ENCODE data around the gene ABCC3. TPM values are rescaled to one million over a fixed set of nuclear protein-coding genes. Genes with fewer than 3 reads are reported as not detected.

ABCC3 gene
- total and polyA plus RNA-seq, 9 of the 15 experiments (the other 6 are each of a cell fraction or from before 2014, with no cell fraction given), result 0.03 to 1.6 (median 0.42) TPM; not detected in 5

DNA sequence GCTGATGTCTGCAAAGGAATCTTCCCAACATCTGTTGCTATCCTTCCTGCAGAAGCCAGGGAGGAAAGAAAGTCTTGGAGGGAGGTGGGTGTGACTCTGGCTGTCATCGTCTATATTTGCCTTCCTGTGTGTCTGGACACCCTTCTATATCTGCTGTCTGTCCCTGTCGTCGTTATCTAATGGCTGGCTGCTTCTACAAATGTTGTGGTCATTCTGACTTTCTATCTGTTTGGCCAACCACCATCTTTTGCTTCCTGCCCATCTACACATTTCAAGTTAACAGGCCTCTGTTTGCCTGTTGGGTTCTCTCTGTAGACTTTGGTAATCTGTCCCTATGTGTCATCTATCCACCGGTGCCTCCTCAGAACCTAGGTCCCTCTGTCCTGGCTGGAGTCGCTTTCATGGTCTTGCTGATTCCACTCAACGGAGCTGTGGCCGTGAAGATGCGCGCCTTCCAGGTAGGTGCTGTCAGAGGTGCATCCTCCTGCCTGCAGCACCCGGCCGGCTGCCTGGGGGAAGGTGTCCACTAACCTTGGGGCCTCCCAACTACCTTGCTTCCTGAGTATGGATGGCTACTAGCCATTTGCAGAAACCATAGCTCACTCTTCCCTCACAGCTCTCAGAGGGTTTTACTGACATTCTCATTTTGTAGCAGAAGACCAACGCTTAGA is 30.2 kb downstream of the ABCC3 start (continued):
- TF ChIP-seq, protein P1, sequence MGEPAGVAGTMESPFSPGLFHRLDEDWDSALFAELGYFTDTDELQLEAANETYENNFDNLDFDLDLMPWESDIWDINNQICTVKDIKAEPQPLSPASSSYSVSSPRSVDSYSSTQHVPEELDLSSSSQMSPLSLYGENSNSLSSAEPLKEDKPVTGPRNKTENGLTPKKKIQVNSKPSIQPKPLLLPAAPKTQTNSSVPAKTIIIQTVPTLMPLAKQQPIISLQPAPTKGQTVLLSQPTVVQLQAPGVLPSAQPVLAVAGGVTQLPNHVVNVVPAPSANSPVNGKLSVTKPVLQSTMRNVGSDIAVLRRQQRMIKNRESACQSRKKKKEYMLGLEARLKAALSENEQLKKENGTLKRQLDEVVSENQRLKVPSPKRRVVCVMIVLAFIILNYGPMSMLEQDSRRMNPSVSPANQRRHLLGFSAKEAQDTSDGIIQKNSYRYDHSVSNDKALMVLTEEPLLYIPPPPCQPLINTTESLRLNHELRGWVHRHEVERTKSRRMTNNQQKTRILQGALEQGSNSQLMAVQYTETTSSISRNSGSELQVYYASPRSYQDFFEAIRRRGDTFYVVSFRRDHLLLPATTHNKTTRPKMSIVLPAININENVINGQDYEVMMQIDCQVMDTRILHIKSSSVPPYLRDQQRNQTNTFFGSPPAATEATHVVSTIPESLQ (CRISPR knock-in tag; IDR thresholded peaks at IDR 0.05), result no peak
- no peak for TF ChIP-seq CREB1 (IDR thresholded peaks at IDR 0.05)
- no peak for TF ChIP-seq CREB1 (CRISPR knock-in tag; IDR thresholded peaks at IDR 0.05)
- TF ChIP-seq HSF4 (CRISPR knock-in tag; IDR thresholded peaks at IDR 0.05; ENCODE audit: borderline replicate concordance), result no peak
- no peak for TF ChIP-seq HMGN3 (IDR thresholded peaks at IDR 0.05; ENCODE audit: borderline replicate concordance, extremely low read depth, insufficient read length, low read depth, low read length)
- TF ChIP-seq VEZF1 (CRISPR knock-in tag; IDR thresholded peaks at IDR 0.05), result no peak
- TF ChIP-seq SRSF1 (IDR thresholded peaks at IDR 0.05; ENCODE audit: low read depth, low read length), result no peak
- no peak for TF ChIP-seq BRD4 (IDR thresholded peaks at IDR 0.05)
- TF ChIP-seq HBP1 (CRISPR knock-in tag; IDR thresholded peaks at IDR 0.05), result no peak
- TF ChIP-seq RBFOX2 (IDR thresholded peaks at IDR 0.05; ENCODE audit: low read depth, low read length), result no peak
- no peak for TF ChIP-seq LCOR (CRISPR knock-in tag; IDR thresholded peaks at IDR 0.05)
- no peak for TF ChIP-seq BRF2 (IDR thresholded peaks at IDR 0.05; ENCODE audit: borderline replicate concordance, insufficient read depth, insufficient read length)
- TF ChIP-seq, protein P2, sequence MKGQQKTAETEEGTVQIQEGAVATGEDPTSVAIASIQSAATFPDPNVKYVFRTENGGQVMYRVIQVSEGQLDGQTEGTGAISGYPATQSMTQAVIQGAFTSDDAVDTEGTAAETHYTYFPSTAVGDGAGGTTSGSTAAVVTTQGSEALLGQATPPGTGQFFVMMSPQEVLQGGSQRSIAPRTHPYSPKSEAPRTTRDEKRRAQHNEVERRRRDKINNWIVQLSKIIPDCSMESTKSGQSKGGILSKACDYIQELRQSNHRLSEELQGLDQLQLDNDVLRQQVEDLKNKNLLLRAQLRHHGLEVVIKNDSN (CRISPR knock-in tag; IDR thresholded peaks at IDR 0.05), result no peak
- TF ChIP-seq ATF2 (CRISPR knock-in tag; IDR thresholded peaks at IDR 0.05), result no peak
- TF ChIP-seq MCM5 (IDR thresholded peaks at IDR 0.05; ENCODE audit: low read depth), result no peak
- TF ChIP-seq ZNF780A (CRISPR knock-in tag; IDR thresholded peaks at IDR 0.05), result no peak
- peak; percentile 82 for TF ChIP-seq SMAD4 (CRISPR knock-in tag; conservative IDR thresholded peaks at IDR 0.05)
- TF ChIP-seq ELK1 (CRISPR knock-in tag; IDR thresholded peaks at IDR 0.05), result no peak
- no peak for TF ChIP-seq ARNT (IDR thresholded peaks at IDR 0.05)
